GM21360 (cell line): ENCODE data around the gene LRRC46.

Experiments used
- ATAC-seq: cut with Tn5 transposase; IDR thresholded peaks from one replicate; pipeline ENCODE4 v1.9.1; 2021; ENCODE audit warnings: mild to moderate bottlenecking, moderate library complexity; ENCODE audit not compliant: unreplicated experiment

LRRC46 gene

DNA sequence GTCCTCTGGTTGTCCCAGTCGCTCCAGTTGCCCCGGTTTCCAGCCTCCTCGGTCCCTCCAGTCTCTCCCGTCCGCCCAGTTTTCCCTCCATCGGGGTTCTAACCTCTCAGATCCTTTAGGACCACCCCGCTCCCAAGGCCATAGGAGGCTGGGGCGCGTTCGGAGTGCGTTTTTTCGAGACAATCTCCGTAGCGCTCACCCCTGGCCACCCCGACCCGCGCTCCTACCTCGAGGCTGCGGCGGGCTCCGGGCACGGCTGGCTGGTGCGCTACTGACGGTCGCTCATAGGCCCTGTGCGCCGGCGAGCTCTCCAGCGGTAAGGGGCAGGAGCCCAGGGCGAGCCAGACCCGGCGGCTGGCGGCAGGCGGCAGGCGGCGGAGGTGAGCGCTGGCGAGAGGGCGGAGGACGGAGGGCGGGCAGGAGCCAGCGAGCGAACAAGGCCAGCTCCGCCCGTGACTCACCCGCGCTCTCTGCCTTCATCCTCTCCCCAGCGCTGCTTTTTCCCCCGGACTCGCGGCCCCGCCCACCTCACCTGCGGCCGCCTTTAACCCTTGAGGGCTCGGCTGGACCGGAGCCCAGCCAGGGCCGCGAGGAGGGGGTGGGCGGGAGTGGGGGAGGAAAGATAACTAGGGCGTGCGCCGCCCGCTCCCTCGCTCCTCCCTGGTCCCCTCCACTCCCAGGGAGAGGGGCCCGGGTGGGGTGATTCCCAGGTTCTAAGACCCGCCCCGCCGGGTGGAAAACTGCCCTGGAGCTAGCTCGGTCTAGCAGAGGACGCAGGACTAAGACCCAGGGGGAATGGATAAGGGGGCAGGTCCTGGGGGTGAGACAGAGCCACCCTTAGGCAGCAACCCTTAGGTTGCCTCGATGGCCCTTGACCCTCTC lies 19.5 kb downstream of the LRRC46 start, which contains the start of gene SP6:
Gene SP6 (minus strand): TSS at position 472 of the 882 bp plus-strand sequence. CDS start 2,734 bp downstream, outside the sequence.
- no peak for ATAC-seq

DNA sequence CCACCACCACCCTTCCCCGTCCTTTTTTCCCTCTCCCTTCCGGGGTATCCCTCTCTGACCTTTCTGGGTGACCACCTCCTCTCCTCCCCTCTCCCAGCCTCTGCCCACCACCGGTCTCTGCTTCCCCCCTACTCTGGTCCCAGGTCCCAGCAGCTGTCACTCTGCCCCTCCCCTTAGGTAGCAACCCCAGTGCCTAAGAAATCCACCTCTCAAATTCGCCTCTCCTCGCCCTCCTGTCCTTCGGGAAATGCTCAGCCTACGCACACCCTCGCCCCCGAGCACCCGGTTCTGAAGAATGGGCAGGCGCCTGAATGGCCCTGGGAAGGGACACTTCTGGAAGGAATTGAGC lies 20.3 kb downstream of the LRRC46 start:
- no peak for ATAC-seq

DNA sequence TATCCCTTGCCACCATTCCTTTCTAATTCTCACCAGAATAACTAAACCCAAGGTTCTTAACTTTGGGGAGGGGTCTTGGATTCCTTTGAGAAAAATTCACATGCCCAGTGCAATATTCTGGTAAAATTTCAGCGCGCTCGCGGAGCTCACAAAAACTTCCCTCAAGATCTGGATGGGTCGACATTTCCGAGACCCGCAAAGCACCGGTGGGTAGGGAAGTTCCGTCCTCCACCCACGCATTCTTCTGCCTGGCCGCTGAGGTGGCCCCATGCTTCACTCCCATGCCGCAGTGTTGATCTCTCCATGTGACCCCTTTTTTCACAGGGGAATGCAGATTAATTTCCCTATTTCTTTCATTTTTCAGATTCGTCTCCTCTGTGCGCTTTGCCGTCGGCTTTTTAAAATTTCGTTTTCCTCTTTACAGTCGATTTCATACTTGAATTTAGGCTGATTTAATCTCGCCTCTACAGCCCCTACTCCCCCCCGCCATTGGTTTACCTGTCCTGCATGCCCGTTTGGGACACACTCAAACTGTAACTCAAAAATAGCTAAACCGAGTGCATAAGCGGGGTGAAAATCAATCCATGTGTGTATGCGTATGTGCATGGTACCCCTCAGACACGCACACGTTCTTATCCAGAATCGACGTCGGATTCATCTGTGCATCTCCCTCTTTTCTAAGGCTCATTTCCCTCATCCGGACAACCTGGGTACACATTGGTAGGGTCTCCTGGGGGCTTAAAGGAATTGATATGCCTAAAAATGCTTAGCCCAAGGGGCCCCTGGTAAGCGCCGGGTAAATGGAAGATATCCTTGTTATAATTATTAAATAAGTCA lies 20.9 kb downstream of the LRRC46 start:
- ATAC-seq, result no peak

DNA sequence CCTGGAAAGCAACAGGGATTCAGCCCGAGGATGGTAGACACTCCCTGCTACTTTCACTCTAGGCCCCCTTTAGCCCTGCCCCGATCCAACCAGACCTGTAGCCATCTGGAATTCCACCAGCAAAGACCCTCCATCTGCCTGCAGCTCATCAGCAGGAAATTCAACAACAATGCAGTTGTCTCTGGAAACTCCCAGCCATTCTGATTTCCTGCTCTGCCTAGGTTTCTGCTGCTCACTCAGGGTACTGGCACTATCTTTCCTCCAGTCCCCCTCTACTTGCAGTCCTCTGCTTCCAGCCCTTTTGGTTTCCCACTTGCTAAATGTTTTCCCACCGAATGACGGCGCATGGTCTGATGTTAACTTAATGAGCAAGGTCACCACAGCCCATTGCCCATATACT lies 22.1 kb downstream of the LRRC46 start:
- no peak for ATAC-seq

DNA sequence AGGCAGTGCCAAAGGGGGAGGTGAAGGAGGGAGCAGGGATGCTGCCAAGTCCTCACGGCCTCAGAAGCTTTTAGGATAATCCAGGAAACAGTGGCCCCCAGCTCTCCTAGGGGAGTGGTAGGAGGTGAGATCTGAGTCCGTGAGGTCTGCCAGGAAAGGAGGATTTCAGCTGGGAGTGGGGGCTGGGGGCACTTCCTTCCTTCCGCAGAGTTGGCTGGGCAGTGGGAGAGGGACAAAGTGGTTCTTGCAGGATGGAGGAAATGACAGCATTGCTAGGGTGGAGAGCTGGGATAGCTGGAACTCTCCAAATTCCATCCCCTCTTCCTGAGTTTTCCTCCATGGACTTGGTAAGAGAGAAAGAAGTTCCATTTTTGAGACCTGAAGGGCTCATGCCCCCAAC lies 24.3 kb downstream of the LRRC46 start:
- ATAC-seq, result no peak

DNA sequence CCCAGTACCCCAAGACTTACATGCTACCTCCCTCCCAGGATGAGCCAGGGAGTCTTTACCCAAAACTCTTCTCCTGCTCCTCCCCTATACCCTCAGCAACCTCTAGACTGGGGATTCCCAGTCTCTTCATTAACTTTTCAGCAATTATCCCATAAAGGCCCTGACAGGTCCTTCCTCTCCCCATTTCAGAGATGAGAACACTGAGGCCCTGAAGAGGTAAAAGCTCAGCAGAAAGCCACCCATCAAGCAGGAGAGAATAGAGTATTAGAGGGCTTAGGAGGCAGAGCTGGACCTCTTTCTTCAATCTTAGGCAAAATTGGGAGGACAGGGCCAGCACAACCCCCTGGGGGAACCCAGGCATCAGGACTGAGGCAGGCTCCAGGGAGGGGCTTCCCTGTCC lies 25.4 kb downstream of the LRRC46 start:
- no peak for ATAC-seq

DNA sequence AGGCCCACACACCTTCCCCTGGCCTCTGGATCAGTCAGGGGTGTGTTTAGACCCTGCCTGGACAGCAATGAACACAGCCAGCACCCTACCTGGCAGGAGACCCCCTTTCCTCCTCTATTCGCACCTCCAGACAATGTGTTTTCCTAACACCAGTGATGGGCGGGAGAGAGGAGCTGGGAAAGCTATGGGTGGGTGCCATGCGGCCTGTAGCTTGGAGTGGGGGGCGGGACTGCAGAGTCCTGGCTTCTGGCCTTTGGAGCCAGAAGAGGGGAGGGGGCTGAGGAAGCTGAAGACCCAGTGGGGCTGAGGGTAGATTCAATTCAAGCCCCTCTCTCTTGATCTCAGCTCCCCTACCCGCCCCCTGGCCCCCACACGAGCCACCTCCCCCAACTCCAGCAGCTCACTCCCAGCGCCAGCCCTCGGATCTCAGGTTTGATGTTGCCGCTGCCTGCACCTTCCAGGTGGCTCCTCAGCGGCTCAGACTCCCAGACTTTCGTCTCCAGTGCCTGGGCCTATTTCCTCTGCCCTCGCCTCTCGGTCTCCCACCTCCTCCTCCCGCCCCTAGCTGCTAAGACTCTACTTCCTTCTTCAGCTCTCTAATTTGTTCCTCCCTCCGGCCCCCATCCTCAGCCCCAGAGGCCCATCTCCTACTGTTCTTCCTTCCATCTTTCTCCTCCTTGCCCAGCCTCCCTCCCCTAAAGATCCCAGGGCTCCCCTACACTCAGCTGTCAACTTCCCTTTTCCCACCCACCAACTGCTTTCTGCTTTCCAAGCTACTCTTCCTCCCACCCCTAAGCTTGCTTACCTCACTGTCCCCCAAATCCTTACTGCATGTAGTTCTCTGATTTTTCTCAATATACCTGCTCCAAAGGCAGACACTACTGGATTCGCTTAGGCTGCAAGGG lies 26.3 kb downstream of the LRRC46 start:
- no peak for ATAC-seq

DNA sequence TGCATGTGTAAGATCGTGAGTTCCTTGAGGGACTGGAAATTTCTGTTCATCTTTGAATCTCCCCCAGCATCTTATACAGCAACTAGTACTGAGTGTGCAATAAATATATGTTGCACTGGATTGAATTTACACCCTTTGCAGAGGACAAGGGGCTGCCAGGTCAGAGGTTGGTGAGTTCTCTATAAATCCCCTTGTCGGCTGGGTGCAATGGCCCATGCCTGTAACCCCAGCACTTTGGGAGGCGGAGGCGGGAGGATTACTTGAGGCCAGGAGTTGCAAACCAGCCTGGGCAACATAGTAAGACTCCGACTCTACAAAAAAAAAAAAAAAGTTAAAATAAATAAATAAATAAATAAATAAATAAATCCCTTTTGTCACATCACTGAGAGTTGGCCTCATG lies 28.9 kb downstream of the LRRC46 start:
- no peak for ATAC-seq

DNA sequence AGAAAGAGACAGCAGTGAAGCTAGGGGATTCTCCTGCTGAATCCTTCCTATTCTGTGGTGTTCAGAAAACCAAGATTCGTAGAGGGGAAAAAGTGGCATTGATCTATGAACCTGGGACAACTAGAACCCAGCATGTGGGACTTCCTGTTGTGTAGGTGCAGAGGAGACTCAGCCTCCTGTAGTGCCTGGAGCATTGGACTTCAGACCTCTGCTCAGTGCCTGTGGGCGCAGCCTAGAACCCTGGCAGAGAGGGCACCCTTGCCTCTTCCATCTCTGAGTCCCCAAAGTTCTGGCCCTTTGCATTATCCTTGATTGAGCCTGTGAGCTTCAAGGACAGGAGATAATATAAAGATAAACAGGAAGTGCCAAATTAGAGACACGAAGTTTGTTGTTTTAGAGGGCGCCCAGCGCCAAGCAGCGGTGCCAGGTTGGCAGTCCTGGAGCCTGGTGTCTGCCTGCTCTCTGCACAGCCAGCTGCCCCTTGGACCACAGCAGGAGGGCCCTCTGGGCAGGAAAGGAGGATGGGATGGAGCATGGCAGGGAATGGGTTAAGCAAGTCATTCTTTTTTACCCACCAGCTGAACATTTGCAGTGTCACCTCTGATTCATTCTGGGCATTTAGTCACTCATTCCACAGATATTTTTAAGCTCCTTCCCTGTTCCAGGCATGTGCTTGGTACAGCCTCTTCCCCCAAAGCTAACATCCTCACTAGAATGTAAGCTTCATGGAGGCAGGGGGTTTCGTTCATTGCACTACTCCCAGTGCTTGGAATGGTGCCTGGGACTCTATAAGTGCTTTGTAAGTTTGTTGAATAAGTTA lies 31.4 kb downstream of the LRRC46 start:
- no peak for ATAC-seq

DNA sequence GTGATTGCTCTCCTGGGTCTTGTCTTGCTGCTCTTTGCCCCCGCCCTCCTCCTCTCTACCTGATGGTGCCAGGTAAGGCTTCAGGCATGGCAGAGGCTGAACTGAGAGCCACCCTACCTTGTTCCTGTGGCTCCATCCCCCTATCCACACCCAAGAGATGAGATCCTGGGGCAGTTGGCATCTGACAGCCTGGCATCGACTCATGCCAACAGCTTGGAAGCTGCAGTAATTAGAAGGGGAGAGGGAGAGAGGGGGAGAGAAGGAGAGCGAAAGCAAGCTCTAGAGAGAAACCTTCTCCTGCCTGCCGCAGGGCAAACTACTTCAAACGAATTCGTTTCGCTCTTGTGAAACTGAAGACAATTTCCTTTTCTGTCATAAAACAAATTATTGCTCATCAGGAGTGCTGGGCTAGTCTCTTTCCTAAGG lies 33.3 kb downstream of the LRRC46 start:
- no peak for ATAC-seq

DNA sequence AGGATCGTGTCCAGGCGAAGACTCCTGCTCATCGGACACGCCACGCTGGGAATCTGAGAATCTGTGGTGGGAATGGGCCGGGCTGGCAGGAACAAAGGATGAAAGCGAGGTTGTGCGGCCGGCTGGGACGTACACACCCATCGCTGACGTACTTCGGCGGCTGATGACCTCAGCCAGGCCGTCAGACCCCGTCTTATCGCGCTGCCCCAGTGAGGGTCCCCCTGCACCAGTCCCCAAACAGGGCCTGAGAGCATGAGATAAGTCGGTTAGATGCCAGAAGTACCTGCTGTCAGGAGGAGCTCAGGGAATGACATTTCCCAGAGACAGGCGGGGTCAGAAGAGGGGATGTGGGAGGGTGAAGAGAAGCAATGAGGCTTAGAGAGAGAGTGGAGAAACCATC lies 35.5 kb downstream of the LRRC46 start:
- no peak for ATAC-seq

DNA sequence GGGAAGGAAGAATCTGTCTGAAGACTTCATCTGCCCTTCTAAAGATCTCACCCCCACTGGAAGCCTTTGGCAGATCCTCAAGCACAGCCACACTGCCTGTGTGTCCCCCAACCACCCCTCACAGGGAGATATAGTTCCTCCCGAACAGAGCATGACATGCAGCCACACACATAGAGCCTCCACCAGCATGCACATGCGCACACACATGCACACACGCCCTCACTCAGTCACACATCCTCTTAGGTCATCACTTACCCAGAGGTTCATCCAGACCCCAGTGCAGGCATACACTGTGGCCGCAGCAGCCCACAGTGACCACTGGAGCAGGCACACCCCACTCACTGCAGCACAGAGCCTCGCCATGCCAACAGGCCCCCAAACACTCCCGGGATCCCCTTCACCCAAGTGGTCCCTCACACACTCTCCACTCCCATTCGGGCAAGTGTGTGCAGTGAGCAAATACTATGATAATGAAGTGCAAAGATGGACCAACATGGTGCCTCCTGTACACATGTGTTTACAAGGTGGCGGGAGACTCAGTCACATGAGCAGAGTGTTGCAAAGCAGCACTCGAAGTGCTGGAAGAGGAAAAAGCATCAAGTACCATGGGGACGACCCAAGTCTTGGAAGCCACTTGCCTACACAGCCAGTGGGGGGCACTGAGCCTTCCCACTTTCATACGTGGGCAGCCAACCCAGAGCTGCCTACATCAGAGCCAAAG lies 36.5 kb downstream of the LRRC46 start:
- no peak for ATAC-seq

DNA sequence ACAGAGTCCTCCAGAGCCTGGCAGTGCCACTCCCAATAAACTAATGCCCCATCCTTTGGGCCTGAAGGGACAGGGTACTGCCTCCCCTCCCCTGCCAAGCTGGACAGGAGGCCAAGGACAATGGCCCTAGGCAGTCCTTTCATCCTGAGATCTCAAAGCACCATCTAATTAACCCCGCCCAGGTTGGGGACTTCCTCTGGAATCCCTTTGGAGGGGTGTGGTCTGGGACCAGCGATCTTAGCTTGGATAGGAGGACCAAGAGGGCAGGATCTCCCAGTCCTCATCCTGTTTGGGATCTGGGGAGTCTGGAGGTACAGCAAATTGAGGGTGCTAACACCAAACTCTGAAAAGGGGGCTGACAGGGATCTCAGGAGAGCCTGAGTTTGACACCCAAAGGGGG lies 37.6 kb downstream of the LRRC46 start:
- no peak for ATAC-seq

DNA sequence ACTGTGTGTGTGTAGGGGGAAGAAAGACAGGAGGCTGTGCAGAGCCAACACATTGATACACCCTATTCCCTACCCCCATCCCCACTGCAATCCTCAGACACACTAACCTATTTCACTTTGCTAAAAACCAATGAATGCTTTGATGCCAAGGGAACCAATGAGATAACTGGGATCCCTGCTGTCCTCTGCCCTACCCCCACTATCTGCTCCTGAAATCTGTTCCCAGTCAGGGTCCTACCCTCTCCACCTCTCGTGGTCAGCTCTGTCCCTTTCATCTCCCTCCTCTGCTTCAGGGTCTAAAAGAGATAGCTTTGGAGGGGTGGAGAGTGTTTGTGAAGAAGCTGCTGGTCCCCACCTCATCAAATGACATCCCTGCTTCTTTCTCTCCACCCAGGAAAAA lies 38.6 kb downstream of the LRRC46 start:
- no peak for ATAC-seq

DNA sequence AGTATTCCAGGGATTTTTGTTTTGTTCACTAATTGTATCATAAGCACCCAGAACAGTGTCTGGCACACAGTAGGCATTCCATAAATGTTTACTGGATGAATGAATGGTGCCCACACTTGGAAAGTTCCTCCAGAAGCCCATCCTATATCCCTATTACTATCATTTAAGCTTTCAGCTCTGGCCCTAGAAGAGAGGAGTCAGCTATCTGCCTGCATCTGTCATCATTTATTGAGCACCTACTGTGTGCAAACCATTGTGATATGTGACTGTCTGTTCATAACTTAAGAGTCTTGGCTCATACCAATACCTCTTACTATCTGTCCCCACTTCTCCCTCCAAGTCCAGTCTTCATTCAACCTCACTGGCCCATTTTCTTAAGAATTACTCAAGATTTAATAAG lies 39.6 kb downstream of the LRRC46 start:
- no peak for ATAC-seq

DNA sequence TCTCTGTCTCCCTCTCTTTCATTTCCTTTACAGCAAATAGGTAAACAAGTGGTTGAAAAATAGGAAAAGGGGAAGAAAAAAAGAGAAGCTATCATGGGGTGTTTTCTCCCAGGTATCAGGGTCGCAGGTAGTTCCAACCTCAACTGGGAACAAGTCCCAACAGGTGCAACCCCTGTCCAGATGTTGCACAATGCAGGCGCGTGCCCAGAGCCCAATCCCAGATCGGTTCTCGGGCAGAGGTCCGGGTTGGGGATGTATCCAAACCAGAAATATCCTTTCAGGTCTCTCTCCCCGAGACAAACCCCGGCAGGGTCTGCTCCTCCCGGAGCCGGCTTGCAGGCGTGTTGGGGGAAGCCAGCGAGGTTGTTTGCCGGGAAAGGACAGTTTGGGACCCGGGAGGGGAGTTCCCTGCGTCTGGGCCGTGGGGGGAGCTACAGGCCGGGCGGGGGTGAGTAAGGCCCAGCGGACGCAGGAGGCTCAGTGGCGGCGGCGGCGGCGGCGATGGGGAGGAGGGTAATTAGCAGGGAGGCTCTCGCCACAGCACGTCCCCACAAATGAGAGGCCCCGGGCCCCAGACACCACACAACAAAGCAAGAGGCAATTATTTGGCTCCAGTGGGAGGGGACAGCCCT lies 40.7 kb downstream of the LRRC46 start:
- ATAC-seq, result no peak

DNA sequence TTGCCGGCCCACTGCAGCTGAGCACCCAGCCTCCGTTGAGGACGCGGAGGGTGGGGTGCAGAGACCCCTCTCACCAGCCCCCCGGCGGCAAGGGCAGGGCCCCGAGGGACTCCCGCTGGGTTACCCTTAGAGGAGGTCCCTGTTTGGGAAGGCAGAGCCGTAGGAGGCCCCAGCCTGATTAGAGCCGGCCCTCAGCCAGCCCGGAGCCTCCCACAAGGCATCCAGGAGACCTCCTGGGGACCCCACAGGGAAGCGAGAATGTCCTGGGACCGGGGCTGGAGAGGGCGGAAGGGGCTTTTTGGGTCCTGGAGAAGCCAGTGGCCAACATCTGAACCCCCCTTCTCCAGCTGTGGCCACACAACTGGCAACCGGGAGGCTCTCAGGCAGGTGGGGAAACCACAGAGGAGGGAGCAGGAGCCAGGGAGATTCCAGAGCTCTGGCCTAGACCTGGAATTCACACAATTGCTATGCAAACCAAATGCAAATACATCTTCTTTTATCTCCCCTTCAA lies 41.2 kb downstream of the LRRC46 start:
- no peak for ATAC-seq

DNA sequence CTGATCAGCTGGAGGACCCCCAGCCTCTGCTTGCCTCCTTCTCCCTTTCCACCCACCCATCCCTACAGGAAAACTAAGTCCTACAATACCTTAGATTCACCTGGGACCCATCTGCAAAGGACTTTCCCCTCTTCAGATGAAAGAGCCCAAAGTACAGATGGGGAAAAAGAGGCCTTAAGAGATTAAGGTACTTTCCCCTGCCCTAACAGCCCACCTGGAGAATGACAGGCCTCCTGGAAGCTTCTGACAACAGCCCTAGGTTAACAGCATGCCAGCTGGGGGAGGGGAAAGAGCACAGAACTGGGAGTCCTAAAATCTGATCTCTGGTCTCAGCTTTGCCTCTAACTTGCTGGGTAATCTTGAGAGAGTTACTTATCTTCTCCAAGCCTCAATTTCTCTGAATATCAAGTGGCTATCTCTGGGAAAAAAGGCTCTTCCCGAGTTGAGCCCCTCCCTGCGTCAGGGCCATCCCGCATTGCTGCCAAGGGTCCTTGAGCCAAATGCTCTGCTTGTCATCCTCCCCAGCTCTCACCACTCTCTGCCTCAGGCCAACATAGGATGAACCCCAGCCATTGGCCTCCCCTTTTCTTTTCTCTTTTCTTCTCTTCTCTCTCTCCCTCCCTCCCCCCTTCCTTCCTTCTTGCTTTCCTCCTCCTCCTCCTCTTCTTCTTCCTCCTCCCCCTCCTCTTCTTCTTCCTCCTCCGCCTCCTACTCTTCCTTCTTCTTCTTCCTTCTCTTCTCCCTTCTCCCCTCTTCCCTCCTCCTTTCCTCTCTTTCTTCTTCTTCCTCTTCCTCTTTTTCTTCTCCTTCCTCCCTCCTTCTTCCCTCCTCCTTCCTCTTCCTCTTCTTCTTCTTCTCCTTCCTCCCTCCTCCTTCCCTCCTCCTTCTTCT lies 42.0 kb downstream of the LRRC46 start:
- ATAC-seq, result no peak
